HG02840 (cell line): ENCODE measurements around the gene GP9.
"Not testable (repeated sequence)": the region's sequence is repeated elsewhere in the genome, so short reads cannot be mapped to it uniquely, and the experiment has no call there.

ENCODE experiments used
- ATAC-seq: cut with Tn5 transposase; IDR thresholded peaks from one replicate; pipeline ENCODE4 v1.9.1; 2021; ENCODE audit warnings: mild to moderate bottlenecking, moderate library complexity, moderate number of reproducible peaks; ENCODE audit not compliant: unreplicated experiment, low FRiP score

GP9 gene

GRCh38 chr3:129106866-129107565, 46.4 kb downstream of the GP9 start:
- ATAC-seq = no peak

- no peak for ATAC-seq
These were observed 47.2 kb downstream of the GP9 start for GRCh38 chr3:129107793-129108192.

- ATAC-seq = not testable (repeated sequence)
These were observed 50.6 kb downstream of the GP9 start for GRCh38 chr3:129111076-129111780.
